ENCODE results near the gene BCKDK. TPM values are rescaled to one million over a fixed set of nuclear protein-coding genes. Genes with fewer than 3 reads are reported as not detected.

The BCKDK gene
- total and polyA plus RNA-seq, 2 donors (not counting 3 experiments of a cell fraction or from before 2014, with no cell fraction given), result 57.8 to 78.3 TPM

DNA sequence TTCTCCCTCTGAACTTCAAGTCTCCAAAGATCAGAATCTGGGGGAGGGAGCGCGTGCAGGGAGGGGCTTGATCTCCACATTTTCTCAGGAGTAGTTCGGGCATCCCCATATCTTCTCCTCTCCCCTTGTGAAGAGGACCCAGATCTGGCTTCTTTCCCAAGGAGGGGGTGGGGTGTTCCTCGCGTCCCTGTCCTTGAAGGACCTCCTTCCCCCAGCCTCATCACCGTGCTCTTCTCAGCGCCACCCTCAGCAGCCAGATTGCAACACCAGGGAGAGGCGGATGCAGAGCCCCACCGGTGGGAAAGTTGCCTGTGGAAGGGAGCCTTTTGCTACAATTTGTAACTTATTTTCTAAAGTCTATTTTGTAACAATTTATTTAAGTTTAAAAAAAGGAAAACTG lies 25.1 kb upstream of the BCKDK start:
- peaks cover 3 to 29% of the 10 kb centered on the region in 2 experiments for H3K36me3 ChIP-seq (ENCODE audit: control insufficient read depth in 2 of 2, extremely low read depth in 1 of 2, insufficient read depth in 2 of 2, low read length in 2 of 2)
- H3K4me1 ChIP-seq (ENCODE audit: control insufficient read depth, extremely low read depth, insufficient read depth, low read length), result no peaks in the 10 kb centered on the region
- H3K9ac ChIP-seq (replicated peaks; ENCODE audit: extremely low read depth, insufficient read depth, low read length), result no peak overlapping the region
- BruUV-seq (replicated peaks), result no TSS peak
- H4K20me1 ChIP-seq (replicated peaks; ENCODE audit: control insufficient read depth, extremely low read depth, insufficient read depth, low read length), result no peaks in the 10 kb centered on the region
- H2AFZ ChIP-seq (ENCODE audit: low read depth, low read length), result no peak overlapping the region
- H3K27me3 ChIP-seq (ENCODE audit: control insufficient read depth in 2 of 2, insufficient read depth in 2 of 2, low read length in 2 of 2), result no peaks in the 10 kb centered on the region
- intact Hi-C loops (cut with micrococcal nuclease) (no loop called here), dilution Hi-C loops (cut with MboI; ENCODE audit: extremely low pct_ligation_motif_present, low sequenced_read_pairs) (no loop called here)
- no peak for TF ChIP-seq POLR2AphosphoS5 (IDR thresholded peaks at IDR 0.05; ENCODE audit: insufficient read depth, low read depth, low read length)
- TF ChIP-seq, protein P1, sequence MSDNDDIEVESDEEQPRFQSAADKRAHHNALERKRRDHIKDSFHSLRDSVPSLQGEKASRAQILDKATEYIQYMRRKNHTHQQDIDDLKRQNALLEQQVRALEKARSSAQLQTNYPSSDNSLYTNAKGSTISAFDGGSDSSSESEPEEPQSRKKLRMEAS (IDR thresholded peaks at IDR 0.05; ENCODE audit: insufficient read depth, insufficient read length), result no peak
- TF ChIP-seq MYC (IDR thresholded peaks at IDR 0.05; ENCODE audit: low read depth, low read length), result no peak
- TF ChIP-seq GATA2 (IDR thresholded peaks at IDR 0.05; ENCODE audit: insufficient read depth, insufficient read length, low read depth, low read length), result no peak
- TF ChIP-seq FOS (IDR thresholded peaks at IDR 0.05; ENCODE audit: borderline replicate concordance, insufficient read depth, low read length), result no peak
- TF ChIP-seq POLR2A (IDR thresholded peaks at IDR 0.05; ENCODE audit: low read depth, low read length), result no peak
- TF ChIP-seq EZH2 (IDR thresholded peaks at IDR 0.05; ENCODE audit: borderline replicate concordance, low read depth, low read length, severe bottlenecking), result no peak
- TF ChIP-seq, protein P2, sequence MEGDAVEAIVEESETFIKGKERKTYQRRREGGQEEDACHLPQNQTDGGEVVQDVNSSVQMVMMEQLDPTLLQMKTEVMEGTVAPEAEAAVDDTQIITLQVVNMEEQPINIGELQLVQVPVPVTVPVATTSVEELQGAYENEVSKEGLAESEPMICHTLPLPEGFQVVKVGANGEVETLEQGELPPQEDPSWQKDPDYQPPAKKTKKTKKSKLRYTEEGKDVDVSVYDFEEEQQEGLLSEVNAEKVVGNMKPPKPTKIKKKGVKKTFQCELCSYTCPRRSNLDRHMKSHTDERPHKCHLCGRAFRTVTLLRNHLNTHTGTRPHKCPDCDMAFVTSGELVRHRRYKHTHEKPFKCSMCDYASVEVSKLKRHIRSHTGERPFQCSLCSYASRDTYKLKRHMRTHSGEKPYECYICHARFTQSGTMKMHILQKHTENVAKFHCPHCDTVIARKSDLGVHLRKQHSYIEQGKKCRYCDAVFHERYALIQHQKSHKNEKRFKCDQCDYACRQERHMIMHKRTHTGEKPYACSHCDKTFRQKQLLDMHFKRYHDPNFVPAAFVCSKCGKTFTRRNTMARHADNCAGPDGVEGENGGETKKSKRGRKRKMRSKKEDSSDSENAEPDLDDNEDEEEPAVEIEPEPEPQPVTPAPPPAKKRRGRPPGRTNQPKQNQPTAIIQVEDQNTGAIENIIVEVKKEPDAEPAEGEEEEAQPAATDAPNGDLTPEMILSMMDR (IDR thresholded peaks at IDR 0.05; ENCODE audit: extremely low read depth in 1 of 2, insufficient read depth in 1 of 2, low read depth in 1 of 2, low read length in 2 of 2), result no peak
- no peak for TF ChIP-seq JUN (IDR thresholded peaks at IDR 0.05; ENCODE audit: borderline replicate concordance, insufficient read depth, insufficient read length, low read depth)
- no peak overlapping the region for H3K4me3 ChIP-seq (replicated peaks in 1 of 3; ENCODE audit: insufficient read depth in 1 of 3, low read depth in 1 of 3, low read length in 3 of 3)
- ChIA-PET CTCF (no interaction called here), POLR2A (no interaction called here)
- H3K9me1 ChIP-seq (replicated peaks; ENCODE audit: control insufficient read depth, extremely low read depth, insufficient read depth, low read length), result no peaks in the 10 kb centered on the region
- H3K9me3 ChIP-seq (replicated peaks; ENCODE audit: control insufficient read depth, insufficient read depth, low read length), result no peaks in the 10 kb centered on the region
- H3K4me2 ChIP-seq (ENCODE audit: insufficient read depth, low read length), result no peak overlapping the region
- FAIRE-seq (no peak), DNase-seq (ENCODE audit: low read depth, low spot score) (no peak)
- no peak overlapping the region for H3K27ac ChIP-seq (ENCODE audit: insufficient read depth, low read depth, low read length)
- H3K79me2 ChIP-seq (ENCODE audit: control insufficient read depth, insufficient read depth, low read length), result peaks cover 4% of the 10 kb centered on the region

Data from endothelial cell of umbilical vein (primary cell).